ENCODE measurements around the gene L3MBTL1.

DNA sequence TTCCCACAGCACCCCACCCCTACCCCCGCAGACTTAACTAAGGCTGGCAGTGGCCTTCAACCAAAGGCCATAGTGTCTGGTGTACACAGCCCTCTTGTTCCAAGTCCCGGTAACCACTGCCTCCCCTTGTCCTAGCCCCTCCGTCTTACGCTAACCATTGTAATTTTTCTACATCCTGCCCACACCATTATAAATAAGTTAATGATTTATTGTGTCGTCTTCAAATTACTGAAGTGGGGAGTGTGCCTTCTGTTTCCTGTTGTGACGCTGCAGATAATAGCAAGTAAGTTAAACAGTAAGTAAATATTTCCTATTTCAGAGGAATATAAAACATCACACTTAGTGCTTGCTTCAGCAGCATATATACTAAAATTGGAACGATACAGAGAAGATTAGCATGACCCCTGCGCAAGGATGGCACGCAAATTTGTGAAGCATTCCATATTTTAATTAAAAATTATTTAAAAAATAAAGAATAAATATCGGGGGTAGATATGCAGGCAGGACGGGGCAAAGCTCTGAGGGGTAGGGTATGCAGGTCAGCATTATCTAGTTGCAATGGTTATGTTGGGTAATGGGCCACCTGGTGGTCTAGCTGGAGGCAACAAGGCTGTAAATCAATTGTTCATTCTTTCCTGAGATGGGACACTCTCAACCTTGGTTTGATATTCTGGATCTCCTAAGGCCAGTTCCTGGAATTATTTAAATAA, 34.7 kb upstream of the L3MBTL1 start:
- TF ChIP-seq, protein P1, sequence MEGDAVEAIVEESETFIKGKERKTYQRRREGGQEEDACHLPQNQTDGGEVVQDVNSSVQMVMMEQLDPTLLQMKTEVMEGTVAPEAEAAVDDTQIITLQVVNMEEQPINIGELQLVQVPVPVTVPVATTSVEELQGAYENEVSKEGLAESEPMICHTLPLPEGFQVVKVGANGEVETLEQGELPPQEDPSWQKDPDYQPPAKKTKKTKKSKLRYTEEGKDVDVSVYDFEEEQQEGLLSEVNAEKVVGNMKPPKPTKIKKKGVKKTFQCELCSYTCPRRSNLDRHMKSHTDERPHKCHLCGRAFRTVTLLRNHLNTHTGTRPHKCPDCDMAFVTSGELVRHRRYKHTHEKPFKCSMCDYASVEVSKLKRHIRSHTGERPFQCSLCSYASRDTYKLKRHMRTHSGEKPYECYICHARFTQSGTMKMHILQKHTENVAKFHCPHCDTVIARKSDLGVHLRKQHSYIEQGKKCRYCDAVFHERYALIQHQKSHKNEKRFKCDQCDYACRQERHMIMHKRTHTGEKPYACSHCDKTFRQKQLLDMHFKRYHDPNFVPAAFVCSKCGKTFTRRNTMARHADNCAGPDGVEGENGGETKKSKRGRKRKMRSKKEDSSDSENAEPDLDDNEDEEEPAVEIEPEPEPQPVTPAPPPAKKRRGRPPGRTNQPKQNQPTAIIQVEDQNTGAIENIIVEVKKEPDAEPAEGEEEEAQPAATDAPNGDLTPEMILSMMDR (conservative IDR thresholded peaks at IDR 0.05; ENCODE audit: low read depth, low read length): no peak
- TF ChIP-seq CHD1 (IDR thresholded peaks at IDR 0.05; ENCODE audit: low read depth, low read length) (no peak), POLR2A (IDR thresholded peaks at IDR 0.05; ENCODE audit: low read depth, low read length) (no peak), BHLHE40 (IDR thresholded peaks at IDR 0.05; ENCODE audit: low read depth, low read length) (no peak), RCOR1 (IDR thresholded peaks at IDR 0.05; ENCODE audit: insufficient replicate concordance, low read length) (no peak), CEBPB (IDR thresholded peaks at IDR 0.05; ENCODE audit: low read depth, low read length) (no peak), FOS (IDR thresholded peaks at IDR 0.05; ENCODE audit: low read depth, low read length) (no peak), SMC3 (IDR thresholded peaks at IDR 0.05; ENCODE audit: low read depth, low read length) (no peak), RAD21 (IDR thresholded peaks at IDR 0.05; ENCODE audit: low read length) (no peak), NFE2L2 (IDR thresholded peaks at IDR 0.05; ENCODE audit: low read depth, low read length) (no peak), MAZ (IDR thresholded peaks at IDR 0.05; ENCODE audit: borderline replicate concordance, low read depth, low read length) (no peak), RFX5 (IDR thresholded peaks at IDR 0.05; ENCODE audit: low read depth, low read length) (no peak), MAFK (IDR thresholded peaks at IDR 0.05; ENCODE audit: low read depth, low read length) (no peak)

Measured in IMR-90 (cell line).